HepG2 (cell line): Measurements from ENCODE around the gene UQCC5.

Experiments used
- HOXA7 ChIP-seq: sonication (generic); formaldehyde crosslinking; IDR thresholded peaks from 2 replicates; pipeline ENCODE4 v1.8.1; 2022; ENCODE audit warnings: mild to moderate bottlenecking, missing genetic modification reagents, moderate library complexity
- KDM6A ChIP-seq: IDR thresholded peaks from 2 replicates; pipeline ENCODE4 v1.6.1; 2016; ENCODE audit warnings: low read depth

DNA sequence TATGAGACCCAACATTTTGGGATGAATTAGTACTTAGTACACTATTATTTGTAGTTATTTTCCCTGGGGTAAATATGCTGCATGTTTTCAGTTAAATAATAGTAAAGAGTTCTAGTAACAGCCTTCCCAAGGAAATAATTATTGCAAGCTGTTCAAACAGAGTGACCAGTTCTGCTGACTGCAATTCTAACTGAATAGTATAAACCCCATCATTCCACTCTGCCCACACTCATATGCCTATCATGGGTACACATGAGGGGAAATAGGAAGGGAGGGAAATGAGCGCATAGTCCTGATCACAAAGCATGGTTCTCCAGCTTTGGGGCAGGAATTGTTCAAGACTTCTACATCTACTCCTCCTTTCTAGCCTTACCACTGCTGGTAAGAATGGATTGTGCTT, 18.7 kb downstream of the UQCC5 start:
- TF ChIP-seq HOXA7 (CRISPR knock-in tag) (no peak), KDM6A (CRISPR knock-in tag) (no peak)
